Embryonic facial prominence (tissue), 1 donor: ENCODE data around the gene ZNF549.
A peak's percentile ranks its signal among the peaks of the same experiment; 100 is the strongest.

Experiments used
- DNase-seq: peaks from one replicate; pipeline ENCODE4 v3.0.0-alpha.2; 2016; ENCODE audit errors: extremely low spot score

The ZNF549 gene

GRCh38 chr19:57566396-57567265 is 39.5 kb downstream of the ZNF549 start:
- DNase-seq, result no peak

- DNase-seq, result no peak
Measured at GRCh38 chr19:57570707-57571106, 43.6 kb downstream of the ZNF549 start.

DNA sequence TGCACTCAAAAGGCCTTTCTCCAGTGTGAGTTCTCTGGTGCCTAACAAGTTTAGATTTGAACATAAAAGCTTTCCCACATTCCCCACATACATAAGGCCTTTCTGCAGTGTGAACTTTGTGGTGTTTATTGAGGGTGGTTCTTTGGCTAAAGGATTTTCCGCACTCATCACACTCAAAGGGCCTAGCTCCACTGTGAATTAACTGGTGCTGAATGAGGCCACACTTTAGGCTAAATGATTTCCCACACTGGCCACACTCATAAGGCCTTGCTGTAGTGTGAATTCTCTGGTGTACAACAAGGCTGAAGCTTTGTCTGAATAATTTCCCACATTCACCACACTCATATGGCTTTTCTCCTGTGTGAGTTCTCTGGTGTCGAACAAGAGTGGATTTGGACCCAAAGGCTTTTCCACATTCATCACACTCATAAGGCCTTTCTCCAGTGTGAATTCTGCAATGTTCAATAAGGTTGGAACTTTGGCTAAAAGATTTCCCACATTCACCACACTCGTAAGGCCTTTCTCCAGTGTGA is 45.3 kb downstream of the ZNF549 start:
- DNase-seq, result no peak

- no peak for DNase-seq
Measured at GRCh38 chr19:57576661-57577060, 49.5 kb downstream of the ZNF549 start.

- DNase-seq, result peak; percentile 98
Measured at GRCh38 chr19:57578487-57579205, 51.5 kb downstream of the ZNF549 start, which contains the start of gene ZNF416. Gene ZNF416, minus strand, starts transcription at chr19:57578911. Its CDS starts 207 bp downstream, at chr19:57578704.

- no peak for DNase-seq
Measured at GRCh38 chr19:57583104-57583520, 56.0 kb downstream of the ZNF549 start.

GRCh38 chr19:57583521-57584416 is 56.6 kb downstream of the ZNF549 start, which contains the start of gene ZIK1:
Gene ZIK1, plus strand, starts transcription at chr19:57584145. Its CDS starts 212 bp downstream, at chr19:57584357.
- peak; percentile 91 for DNase-seq

DNA sequence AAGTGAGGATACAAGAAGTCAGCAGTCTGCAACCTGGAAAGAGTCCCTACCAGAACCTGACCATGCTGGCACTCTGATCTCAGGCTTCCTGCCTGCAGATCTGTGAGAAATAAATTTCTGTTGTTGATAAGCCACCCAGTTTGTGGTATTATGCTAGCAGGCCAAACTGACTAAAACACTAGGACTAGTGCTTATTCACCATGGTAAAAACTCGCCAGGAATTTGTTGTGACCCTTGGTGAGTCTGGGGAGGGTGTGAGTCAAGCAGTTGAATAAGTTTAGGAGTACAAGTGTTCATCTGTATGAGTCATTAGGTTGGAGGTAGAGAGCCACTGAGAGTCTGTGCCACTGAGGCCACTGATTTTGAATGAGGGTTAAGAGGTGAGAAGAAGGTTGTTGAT is 60.4 kb downstream of the ZNF549 start:
- no peak for DNase-seq

DNA sequence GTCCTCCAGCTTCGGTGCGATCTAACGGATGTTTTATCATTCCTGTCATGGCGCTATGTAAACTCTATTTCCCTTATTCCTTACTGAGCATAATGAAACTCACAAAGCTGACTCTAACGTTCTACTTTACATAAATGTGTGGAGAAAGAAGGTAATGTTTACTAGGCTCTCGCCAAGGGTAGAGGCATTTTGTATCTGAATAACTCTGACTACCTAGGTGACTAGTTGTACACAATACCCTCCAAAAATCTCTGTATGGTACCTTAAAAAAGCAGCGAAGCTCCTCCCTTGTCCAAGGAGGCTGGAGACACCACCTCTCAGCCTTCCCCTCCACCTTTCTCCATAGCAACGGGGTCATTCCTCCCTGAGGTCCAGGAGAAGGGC is 72.2 kb downstream of the ZNF549 start:
- no peak for DNase-seq

- peak; percentile 81 for DNase-seq
Measured at GRCh38 chr19:57599761-57600383, 72.7 kb downstream of the ZNF549 start, which contains the start of gene ZNF530. Gene ZNF530, plus strand, starts transcription at chr19:57599885. Its CDS starts 4,461 bp downstream, at chr19:57604346.

DNA sequence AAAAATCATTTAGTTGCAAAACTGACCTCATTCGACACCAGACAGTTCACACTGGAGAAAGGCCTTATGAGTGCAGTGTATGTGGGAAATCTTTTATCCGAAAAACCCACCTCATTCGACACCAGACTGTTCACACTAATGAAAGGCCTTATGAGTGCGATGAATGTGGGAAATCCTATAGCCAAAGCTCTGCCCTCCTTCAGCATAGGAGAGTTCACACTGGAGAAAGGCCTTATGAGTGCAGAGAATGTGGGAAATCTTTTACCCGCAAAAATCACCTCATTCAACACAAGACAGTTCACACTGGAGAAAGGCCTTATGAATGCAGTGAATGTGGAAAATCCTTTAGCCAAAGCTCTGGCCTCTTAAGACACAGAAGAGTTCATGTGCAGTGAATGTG is 79.8 kb downstream of the ZNF549 start:
- DNase-seq, result no peak
